HG03064 (cell line): ENCODE measurements around the gene ACTG1.

Experiments used
- ATAC-seq: cut with Tn5 transposase; IDR thresholded peaks from one replicate; pipeline ENCODE4 v1.9.1; 2021; ENCODE audit warnings: low read depth; ENCODE audit not compliant: unreplicated experiment

ACTG1 gene

GRCh38 chr17:81545160-81545949 lies 32.8 kb upstream of the ACTG1 start:
- no peak for ATAC-seq

- no peak for ATAC-seq
Measured at GRCh38 chr17:81544281-81544974, 31.8 kb upstream of the ACTG1 start.

- ATAC-seq: no peak
Measured at GRCh38 chr17:81543756-81544155, 31.2 kb upstream of the ACTG1 start.

- no peak for ATAC-seq
Measured at GRCh38 chr17:81543339-81543675, 30.7 kb upstream of the ACTG1 start.

DNA sequence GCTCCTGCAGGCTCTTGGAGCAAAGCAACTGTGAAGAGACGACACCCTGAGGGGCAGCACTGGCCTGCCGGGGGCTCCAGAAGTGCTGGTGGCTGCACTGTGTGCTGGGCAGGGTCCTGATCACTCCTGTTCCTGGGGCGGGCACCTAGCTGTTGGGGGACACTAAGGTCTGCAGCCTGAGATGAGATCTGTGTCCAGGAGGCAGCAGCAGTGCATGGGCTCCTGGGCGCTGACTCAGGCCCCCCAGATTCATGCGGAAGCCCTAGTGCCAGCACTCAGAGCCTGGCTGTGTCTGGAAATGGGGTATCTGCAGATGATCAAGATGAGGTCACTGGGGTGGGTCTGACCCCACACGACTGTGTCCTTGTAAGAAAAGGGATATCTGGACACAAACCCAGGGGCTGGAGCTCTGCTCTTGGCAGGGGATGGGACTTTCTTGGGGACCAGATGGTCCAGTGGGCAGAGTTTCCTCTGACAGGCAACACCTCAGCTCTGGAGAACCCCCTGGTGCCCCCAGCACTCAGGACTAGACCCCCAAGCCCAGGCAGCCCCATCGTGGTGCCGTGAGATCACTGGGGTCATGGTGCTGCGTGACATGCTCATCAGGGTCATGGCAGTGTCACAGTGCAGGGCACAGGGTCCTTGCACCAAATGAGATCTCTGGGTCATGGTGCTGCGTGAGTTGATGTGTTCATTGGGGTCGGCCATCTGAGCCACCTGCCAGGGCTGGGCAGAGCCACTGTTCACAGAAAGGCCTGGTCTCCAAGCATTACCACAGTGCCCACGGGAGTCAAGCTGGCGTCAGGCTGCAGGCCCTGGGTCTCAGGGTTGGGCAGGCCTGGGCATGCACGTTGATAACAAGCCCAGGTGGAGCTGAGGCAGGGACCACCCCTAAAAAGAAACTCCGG lies 30.1 kb upstream of the ACTG1 start:
- ATAC-seq: no peak

GRCh38 chr17:81541123-81541522 lies 28.5 kb upstream of the ACTG1 start:
- ATAC-seq: no peak

DNA sequence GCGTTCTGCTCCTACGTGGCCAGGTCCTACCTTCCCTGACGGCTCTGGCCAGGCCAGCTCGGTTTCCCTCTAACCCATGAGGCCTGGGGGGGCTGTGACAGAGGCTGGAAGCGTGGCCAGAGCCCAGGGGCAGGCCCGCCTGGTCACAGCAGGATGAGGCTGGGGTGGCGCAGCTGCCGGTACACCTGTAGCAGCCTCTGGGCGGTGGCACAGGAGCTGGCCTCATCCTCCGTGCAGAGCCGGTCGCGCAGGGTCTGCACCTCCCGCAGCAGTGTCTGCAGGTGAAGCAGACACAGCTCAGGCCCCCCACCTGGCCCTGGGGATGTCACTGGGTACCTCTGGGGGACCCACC lies 28.1 kb upstream of the ACTG1 start:
- no peak for ATAC-seq

- ATAC-seq: no peak
Measured at GRCh38 chr17:81539961-81540675, 27.5 kb upstream of the ACTG1 start.

DNA sequence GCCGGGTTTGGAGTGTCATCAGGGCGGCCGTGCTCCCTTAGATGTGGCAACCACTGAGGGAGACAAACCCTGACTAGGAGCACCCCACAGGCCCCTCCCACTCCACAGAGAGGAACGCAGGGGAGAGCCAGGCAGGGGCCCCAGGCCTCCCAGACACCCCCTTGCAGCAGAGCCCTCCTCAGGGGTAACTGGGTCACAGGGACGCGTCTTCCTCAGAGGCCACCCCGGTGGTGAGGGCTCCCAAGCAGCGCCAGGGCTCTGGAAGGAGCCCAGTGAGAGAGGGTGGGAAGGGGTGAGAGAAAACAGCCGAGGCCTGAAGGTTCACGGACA lies 26.9 kb upstream of the ACTG1 start:
- no peak for ATAC-seq

- ATAC-seq: no peak
Measured at GRCh38 chr17:81538651-81539570, 26.3 kb upstream of the ACTG1 start.

- no peak for ATAC-seq
Measured at GRCh38 chr17:81537856-81538555, 25.4 kb upstream of the ACTG1 start.

GRCh38 chr17:81537343-81537855 lies 24.8 kb upstream of the ACTG1 start:
- no peak for ATAC-seq

- no peak for ATAC-seq
Measured at GRCh38 chr17:81536299-81537290, 24.0 kb upstream of the ACTG1 start.

DNA sequence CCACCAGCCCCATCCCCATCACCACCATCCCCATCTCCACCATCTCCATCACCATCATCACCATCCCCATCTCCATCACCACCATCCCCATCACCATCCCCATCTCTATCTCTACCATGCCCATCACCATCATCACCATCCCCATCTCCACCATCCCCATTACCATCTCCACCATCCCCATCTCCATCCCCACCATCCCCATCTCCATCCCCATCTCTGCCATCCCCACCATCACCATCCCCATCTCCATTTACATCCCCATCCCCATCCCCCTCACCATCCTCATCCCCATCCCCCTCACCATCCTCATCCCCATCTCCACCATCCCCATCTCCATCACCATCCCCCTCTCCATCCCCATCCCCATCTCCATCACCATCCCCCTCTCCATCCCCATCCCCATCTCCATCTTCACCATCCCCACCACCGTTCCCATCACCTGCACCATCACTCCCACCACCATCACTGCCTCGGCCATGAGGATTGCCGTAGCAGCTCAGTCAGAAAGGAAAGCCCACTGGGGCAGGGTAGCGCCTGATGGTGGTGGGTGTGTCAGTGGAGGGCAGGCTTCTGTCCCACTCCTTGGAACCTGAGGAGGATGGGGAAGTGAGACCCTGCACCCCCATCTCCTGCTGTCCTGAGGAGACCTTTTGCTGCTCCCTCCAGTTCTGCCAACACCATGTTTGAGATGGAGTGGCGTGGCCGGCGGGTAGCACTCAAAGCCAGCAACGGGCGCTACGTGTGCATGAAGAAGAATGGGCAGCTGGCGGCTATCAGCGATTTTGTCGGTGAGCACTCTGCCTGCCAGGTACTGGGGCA lies 23.1 kb upstream of the ACTG1 start:
- ATAC-seq: no peak

DNA sequence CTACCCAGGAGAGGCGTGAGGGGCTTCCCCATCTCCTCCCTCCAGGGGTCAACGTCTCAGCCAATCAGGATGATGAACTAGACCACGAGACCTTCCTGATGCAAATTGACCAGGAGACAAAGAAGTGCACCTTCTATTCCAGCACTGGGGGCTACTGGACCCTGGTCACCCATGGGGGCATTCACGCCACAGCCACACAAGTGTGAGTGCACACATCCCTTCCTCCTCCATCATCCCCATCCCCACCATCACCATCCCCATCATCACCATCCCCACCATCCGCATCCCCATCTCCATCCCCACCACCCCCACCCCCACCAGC lies 22.4 kb upstream of the ACTG1 start:
- ATAC-seq: no peak

DNA sequence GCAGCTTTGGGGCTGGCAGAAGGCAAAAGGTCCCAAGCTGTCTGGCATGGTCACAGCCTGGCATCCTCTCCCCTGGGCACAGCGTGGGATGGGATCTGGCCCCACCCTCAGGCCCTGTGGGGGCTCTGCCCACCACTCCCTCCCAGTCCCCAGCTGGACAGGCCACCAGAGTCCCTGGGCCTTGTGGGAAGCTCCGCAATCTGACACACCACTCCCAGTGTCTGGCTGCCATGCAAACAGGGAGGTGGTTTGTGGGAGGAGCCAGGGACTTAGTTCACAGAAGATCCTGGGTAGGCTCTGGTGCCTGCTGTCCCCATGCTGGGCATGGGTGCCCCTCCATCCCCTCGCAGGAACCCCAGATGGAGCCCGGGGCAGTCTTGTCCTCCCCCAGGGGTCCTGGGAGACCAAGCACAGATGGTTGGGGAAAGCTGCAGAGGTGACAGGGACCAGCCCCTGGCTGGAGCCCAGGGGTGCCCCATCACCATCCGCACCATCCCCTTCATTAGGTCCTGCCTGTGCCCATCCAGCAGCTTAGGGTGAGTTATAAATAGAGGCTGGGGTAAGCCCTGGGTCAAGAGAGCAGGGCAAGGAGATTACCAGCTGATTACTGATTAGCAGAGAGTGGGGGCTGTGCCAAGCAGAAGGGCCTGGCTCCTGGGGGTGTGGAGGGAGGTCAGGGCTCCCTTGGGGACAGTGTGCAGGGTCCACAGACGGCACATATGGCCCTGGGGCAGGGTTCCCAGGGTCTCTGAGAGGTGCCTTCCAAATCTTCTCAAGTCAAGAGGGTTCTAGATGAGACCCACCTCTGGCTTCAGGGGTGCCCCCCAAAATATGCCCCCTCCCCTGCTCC lies 21.8 kb upstream of the ACTG1 start:
- no peak for ATAC-seq
